ENCODE results near the gene CNNM2.
"Not testable (repeated sequence)": the region's sequence is repeated elsewhere in the genome, so short reads cannot be mapped to it uniquely, and the experiment has no call there.

The CNNM2 gene

DNA sequence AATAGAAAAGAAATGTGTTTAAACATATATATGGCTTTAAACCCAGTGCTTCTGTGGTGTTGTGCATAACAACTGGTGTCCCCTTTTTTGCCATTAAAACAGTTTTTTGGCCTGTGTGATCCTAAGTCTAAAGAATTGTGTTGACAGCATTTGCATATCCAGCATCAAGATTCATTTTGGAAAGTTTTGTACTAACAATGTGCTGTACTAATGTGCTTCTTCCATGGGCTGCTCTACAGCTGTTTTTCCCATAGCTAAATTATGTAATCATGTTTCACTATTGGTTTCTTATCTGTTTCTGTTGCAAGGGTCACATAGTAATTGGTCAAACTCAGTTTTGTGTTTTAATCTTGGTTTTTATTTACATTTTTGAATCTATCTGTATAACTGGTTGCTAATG, 5.5 kb downstream of the CNNM2 start:
- TF ChIP-seq, protein P1, sequence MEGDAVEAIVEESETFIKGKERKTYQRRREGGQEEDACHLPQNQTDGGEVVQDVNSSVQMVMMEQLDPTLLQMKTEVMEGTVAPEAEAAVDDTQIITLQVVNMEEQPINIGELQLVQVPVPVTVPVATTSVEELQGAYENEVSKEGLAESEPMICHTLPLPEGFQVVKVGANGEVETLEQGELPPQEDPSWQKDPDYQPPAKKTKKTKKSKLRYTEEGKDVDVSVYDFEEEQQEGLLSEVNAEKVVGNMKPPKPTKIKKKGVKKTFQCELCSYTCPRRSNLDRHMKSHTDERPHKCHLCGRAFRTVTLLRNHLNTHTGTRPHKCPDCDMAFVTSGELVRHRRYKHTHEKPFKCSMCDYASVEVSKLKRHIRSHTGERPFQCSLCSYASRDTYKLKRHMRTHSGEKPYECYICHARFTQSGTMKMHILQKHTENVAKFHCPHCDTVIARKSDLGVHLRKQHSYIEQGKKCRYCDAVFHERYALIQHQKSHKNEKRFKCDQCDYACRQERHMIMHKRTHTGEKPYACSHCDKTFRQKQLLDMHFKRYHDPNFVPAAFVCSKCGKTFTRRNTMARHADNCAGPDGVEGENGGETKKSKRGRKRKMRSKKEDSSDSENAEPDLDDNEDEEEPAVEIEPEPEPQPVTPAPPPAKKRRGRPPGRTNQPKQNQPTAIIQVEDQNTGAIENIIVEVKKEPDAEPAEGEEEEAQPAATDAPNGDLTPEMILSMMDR (IDR thresholded peaks at IDR 0.05; ENCODE audit: insufficient read depth, missing control alignments): no peak
- FAIRE-seq (no peak), DNase-seq (ENCODE audit: insufficient read length, low spot score) (no peak)

GRCh38 chr10:102926842-102927241, 8.7 kb downstream of the CNNM2 start:
- DNase-seq (ENCODE audit: insufficient read length, low spot score) (no peak), FAIRE-seq (no peak)
- TF ChIP-seq, protein P1 (IDR thresholded peaks at IDR 0.05; ENCODE audit: insufficient read depth, missing control alignments): no peak

GRCh38 chr10:102927311-102928010, 9.4 kb downstream of the CNNM2 start:
- DNase-seq (ENCODE audit: insufficient read length, low spot score): no peak
- FAIRE-seq: peak; percentile 25
- TF ChIP-seq, protein P1 (IDR thresholded peaks at IDR 0.05; ENCODE audit: insufficient read depth, missing control alignments): no peak

DNA sequence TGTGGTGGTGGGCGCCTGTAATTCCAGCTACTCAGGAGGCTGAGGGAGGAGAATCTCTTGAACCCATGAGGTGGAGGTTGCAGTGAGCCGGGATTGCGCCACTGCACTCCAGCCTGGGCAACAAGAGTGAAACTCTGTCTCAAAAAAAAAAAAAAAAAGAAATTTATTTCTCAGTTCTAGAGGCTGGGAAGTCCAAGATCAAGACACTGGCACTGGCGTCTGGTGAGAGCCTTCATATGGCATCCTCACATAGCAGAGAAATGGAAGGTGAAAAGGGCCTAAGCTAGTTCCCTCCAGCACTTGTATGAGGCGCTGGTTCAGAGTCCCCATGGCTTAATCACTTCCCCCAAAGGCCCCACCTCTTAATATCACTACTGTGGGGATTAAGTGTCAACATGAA, 10.3 kb downstream of the CNNM2 start:
- DNase-seq (ENCODE audit: insufficient read length, low spot score); FAIRE-seq: not testable (repeated sequence)

DNA sequence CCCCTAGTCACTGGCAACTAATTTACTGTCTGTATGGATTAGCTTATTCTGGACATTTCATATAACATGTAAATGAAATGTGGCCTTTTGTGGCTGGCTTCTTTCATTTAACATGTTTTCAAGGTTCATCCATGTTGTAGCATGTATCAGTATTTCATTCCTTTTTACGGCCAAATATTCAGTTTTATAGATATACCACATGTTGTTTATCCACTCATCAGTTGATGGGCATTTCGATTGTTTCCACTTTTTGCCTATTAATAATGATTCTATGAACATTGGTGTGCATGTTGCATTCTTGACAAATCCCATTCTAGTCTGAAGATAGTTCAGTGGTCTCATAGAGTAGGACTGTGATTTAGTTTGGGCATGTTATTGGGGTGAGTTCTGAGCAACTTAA, 12.6 kb downstream of the CNNM2 start:
- TF ChIP-seq, protein P1 (IDR thresholded peaks at IDR 0.05; ENCODE audit: insufficient read depth, missing control alignments): no peak
- DNase-seq (ENCODE audit: insufficient read length, low spot score) (no peak), FAIRE-seq (no peak)

GRCh38 chr10:102931643-102932042, 13.5 kb downstream of the CNNM2 start:
- no peak for DNase-seq (ENCODE audit: insufficient read length, low spot score)
- no peak for FAIRE-seq
- TF ChIP-seq, protein P1 (IDR thresholded peaks at IDR 0.05; ENCODE audit: insufficient read depth, missing control alignments): no peak

DNA sequence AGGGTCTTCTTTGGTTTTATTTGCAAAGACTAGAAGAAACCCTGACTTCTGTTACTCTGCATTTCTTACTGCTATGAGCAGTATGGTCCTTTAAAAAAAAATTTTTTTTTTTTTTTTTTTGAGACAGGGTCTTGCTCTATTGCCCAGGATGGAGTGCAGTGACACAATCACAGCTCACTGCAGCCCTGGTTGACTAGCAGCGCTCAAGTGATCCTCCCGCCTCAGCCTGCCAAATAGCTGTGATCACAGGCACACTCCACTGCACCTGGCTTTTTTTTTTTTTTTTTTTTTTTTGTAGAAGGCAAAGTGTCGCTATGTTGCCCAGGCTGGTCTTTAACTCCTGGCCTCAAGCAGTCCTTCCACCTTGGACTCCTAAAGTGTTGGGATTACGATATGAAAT, 17.4 kb downstream of the CNNM2 start:
- FAIRE-seq: no peak
- no peak for DNase-seq (ENCODE audit: insufficient read length, low spot score)
- TF ChIP-seq, protein P1 (IDR thresholded peaks at IDR 0.05; ENCODE audit: insufficient read depth, missing control alignments): no peak
